ENCODE results near the gene OR51F1. TPM values are rescaled to one million over a fixed set of nuclear protein-coding genes. Genes with fewer than 3 reads are reported as not detected.
"Not testable (repeated sequence)": the region's sequence is repeated elsewhere in the genome, so short reads cannot be mapped to it uniquely, and the experiment has no call there.

OR51F1 gene
- polyA plus RNA-seq (ENCODE audit: insufficient read length in 10 of 10): not detected
- long read RNA-seq, donor 1: 0 reads
- long read RNA-seq, donor 2: 0 reads
- long read RNA-seq, donor 3: 0 reads
- long read RNA-seq, donor 4: 0 reads
- long read RNA-seq, donor 5: 0 reads
- long read RNA-seq, donor 6: 0 reads
- long read RNA-seq, donor 7: 0 reads
- long read RNA-seq, donor 8: 0 reads
- long read RNA-seq, donor 9: 0 reads

GRCh38 chr11:4769838-4770237 lies at the start of gene OR51F1:
Gene OR51F1 (minus strand): TSS chr11:4769938. CDS start chr11:4769938, 0 bp downstream.
- DNase-seq: no peak

- no peak for DNase-seq
Measured at GRCh38 chr11:4809246-4809645, 39.5 kb upstream of the OR51F1 start.

- no peak for DNase-seq
Measured at GRCh38 chr11:4808476-4808875, 38.7 kb upstream of the OR51F1 start.

GRCh38 chr11:4804280-4804679 lies 34.5 kb upstream of the OR51F1 start, which contains the start of gene OR52R1:
Gene OR52R1 (minus strand): TSS chr11:4804380. CDS start chr11:4804380, 0 bp downstream.
- no peak for DNase-seq

- DNase-seq: not testable (repeated sequence)
Measured at GRCh38 chr11:4801316-4801715, 31.6 kb upstream of the OR51F1 start.

GRCh38 chr11:4798427-4799183 lies 28.9 kb upstream of the OR51F1 start:
- DNase-seq: no peak

GRCh38 chr11:4797206-4797605 lies 27.5 kb upstream of the OR51F1 start:
- no peak for DNase-seq

- DNase-seq: no peak
Measured at GRCh38 chr11:4782454-4782853, 12.7 kb upstream of the OR51F1 start.

GRCh38 chr11:4768094-4768493 lies 1.6 kb downstream of the OR51F1 start:
- no peak for DNase-seq

GRCh38 chr11:4766420-4767043 lies 3.2 kb downstream of the OR51F1 start:
- no peak for DNase-seq

GRCh38 chr11:4763096-4763495 lies 6.6 kb downstream of the OR51F1 start:
- DNase-seq: no peak

GRCh38 chr11:4751201-4751600 lies 18.5 kb downstream of the OR51F1 start:
- no peak for DNase-seq

- DNase-seq: no peak
Measured at GRCh38 chr11:4748438-4748837, 21.3 kb downstream of the OR51F1 start.

GRCh38 chr11:4740735-4741134 lies 29.0 kb downstream of the OR51F1 start:
- no peak for DNase-seq

- DNase-seq: no peak
Measured at GRCh38 chr11:4727171-4727570, 42.6 kb downstream of the OR51F1 start.

- DNase-seq: not testable (repeated sequence)
Measured at GRCh38 chr11:4722616-4723534, 46.9 kb downstream of the OR51F1 start.

Other genes starting within 250 kb of the OR51F1 start
- not detected for gene OR52M1, start 224.7 kb downstream of the OR51F1 start, polyA plus RNA-seq (ENCODE audit: insufficient read length in 10 of 10)
- gene OR52I2, start 188.2 kb downstream of the OR51F1 start, polyA plus RNA-seq (ENCODE audit: insufficient read length in 10 of 10): not detected
- under 1 TPM in 2 of 10 donors, not detected in 8; 0.04 to 0.08 TPM for gene OR52I1, start 175.9 kb downstream of the OR51F1 start, polyA plus RNA-seq (ENCODE audit: insufficient read length in 10 of 10)
- 10 to 100 TPM in 1 of 10 donors, 1 to 10 TPM in 9; 5.7 to 10.1 (median 8.3) TPM for gene TRIM68, start 161.7 kb downstream of the OR51F1 start, polyA plus RNA-seq (ENCODE audit: insufficient read length in 10 of 10)
- not detected for gene OR51D1, start 132.5 kb downstream of the OR51F1 start, polyA plus RNA-seq (ENCODE audit: insufficient read length in 10 of 10)
- gene OR51E1, start 126.0 kb downstream of the OR51F1 start, polyA plus RNA-seq (ENCODE audit: insufficient read length in 10 of 10): 1 to 10 TPM; 1.8 to 3.8 (median 2.4) TPM
- gene OR51E2, start 72.1 kb downstream of the OR51F1 start, polyA plus RNA-seq (ENCODE audit: insufficient read length in 10 of 10): 1 to 10 TPM in 4 of 10 donors, under 1 TPM in 6; 0.50 to 1.9 (median 0.95) TPM
- gene MMP26, start 65.2 kb downstream of the OR51F1 start, polyA plus RNA-seq (ENCODE audit: insufficient read length in 10 of 10): not detected
- not detected for gene OR52R1, start 34.4 kb upstream of the OR51F1 start, polyA plus RNA-seq (ENCODE audit: insufficient read length in 10 of 10)
- not detected for gene OR51F2, start 51.4 kb upstream of the OR51F1 start, polyA plus RNA-seq (ENCODE audit: insufficient read length in 10 of 10)
- not detected for gene OR51S1, start 79.3 kb upstream of the OR51F1 start, polyA plus RNA-seq (ENCODE audit: insufficient read length in 10 of 10)
- not detected for gene OR51T1, start 112.0 kb upstream of the OR51F1 start, polyA plus RNA-seq (ENCODE audit: insufficient read length in 10 of 10)
- not detected for gene OR51A7, start 133.8 kb upstream of the OR51F1 start, polyA plus RNA-seq (ENCODE audit: insufficient read length in 10 of 10)
- gene OR51G2, start 149.4 kb upstream of the OR51F1 start, polyA plus RNA-seq (ENCODE audit: insufficient read length in 10 of 10): not detected
- gene OR51G1, start 154.4 kb upstream of the OR51F1 start, polyA plus RNA-seq (ENCODE audit: insufficient read length in 10 of 10): not detected
- gene OR51A4, start 177.7 kb upstream of the OR51F1 start, polyA plus RNA-seq (ENCODE audit: insufficient read length in 10 of 10): not detected
- not detected for gene OR51A2, start 185.8 kb upstream of the OR51F1 start, polyA plus RNA-seq (ENCODE audit: insufficient read length in 10 of 10)
- gene OR51L1, start 224.9 kb upstream of the OR51F1 start, polyA plus RNA-seq (ENCODE audit: insufficient read length in 10 of 10): not detected